ENCODE results near the gene RBM39. TPM values are rescaled to one million over a fixed set of nuclear protein-coding genes. Genes with fewer than 3 reads are reported as not detected.

RBM39 gene
- total and polyA plus RNA-seq, 9 of the 15 experiments (the other 6 are each of a cell fraction or from before 2014, with no cell fraction given) = 143 to 319 (median 228) TPM

DNA sequence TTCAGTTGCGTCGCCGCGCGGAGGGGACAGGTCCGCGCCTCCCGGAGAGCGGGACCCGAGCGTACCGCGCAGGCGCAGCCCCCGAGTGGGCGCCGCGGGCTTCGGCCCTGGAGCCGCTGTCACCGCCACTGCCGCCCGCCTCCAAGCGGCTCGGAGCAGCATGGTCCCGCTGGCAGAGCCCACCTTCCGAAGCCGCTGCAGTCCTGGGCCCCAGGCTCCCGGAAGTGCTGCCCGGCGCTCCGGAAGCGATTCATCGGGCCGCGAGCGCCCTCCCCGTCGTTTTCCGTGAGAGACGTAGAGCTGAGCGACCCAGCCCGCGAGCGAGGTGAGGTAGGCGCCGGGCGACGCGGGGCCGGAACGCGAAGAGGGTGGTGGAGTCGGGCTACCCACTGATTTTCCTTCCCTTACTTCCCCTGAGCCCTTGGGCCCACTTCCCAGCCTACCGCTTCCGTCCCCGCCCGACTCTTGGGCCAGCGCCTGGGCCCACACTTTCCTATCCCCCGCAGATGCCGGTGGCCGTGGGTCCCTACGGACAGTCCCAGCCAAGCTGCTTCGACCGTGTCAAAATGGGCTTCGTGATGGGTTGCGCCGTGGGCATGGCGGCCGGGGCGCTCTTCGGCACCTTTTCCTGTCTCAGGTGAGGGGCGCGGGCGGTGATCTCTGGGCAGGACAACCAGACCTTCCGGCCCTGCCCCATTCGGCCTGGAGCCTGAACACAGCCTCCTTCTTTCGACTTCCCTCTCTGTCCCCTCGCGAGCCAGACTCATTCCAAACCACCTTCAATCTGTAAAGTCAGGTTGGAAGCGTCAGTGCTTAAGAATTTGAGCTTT lies 42.7 kb downstream of the RBM39 start, which contains the start of the genes NFS1 and ROMO1 (continued):
- TF ChIP-seq SMARCB1 (IDR thresholded peaks at IDR 0.05; ENCODE audit: insufficient read length, low read depth) (no peak), TRIM24 (IDR thresholded peaks at IDR 0.05) (no peak), MEIS2 (IDR thresholded peaks at IDR 0.05; ENCODE audit: partially characterized antibody) (peak; percentile 27), HDGF (IDR thresholded peaks at IDR 0.05) (0 out of 2 replicates have a peak, but pooled peaks have one; percentile 35), ZNF143 (CRISPR knock-in tag; IDR thresholded peaks at IDR 0.05) (no peak), NR1H2 (CRISPR knock-in tag; IDR thresholded peaks at IDR 0.05) (no peak)
- TF ChIP-seq, protein P1, sequence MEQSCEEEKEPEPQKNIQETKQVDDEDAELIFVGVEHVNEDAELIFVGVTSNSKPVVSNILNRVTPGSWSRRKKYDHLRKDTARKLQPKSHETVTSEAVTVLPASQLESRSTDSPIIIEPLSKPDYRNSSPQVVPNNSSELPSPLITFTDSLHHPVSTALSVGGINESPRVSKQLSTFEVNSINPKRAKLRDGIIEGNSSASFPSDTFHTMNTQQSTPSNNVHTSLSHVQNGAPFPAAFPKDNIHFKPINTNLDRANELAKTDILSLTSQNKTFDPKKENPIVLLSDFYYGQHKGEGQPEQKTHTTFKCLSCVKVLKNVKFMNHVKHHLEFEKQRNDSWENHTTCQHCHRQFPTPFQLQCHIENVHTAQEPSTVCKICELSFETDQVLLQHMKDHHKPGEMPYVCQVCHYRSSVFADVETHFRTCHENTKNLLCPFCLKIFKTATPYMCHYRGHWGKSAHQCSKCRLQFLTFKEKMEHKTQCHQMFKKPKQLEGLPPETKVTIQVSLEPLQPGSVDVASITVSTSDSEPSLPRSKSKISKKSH (CRISPR knock-in tag; IDR thresholded peaks at IDR 0.05) = no peak
- TF ChIP-seq, protein P2, sequence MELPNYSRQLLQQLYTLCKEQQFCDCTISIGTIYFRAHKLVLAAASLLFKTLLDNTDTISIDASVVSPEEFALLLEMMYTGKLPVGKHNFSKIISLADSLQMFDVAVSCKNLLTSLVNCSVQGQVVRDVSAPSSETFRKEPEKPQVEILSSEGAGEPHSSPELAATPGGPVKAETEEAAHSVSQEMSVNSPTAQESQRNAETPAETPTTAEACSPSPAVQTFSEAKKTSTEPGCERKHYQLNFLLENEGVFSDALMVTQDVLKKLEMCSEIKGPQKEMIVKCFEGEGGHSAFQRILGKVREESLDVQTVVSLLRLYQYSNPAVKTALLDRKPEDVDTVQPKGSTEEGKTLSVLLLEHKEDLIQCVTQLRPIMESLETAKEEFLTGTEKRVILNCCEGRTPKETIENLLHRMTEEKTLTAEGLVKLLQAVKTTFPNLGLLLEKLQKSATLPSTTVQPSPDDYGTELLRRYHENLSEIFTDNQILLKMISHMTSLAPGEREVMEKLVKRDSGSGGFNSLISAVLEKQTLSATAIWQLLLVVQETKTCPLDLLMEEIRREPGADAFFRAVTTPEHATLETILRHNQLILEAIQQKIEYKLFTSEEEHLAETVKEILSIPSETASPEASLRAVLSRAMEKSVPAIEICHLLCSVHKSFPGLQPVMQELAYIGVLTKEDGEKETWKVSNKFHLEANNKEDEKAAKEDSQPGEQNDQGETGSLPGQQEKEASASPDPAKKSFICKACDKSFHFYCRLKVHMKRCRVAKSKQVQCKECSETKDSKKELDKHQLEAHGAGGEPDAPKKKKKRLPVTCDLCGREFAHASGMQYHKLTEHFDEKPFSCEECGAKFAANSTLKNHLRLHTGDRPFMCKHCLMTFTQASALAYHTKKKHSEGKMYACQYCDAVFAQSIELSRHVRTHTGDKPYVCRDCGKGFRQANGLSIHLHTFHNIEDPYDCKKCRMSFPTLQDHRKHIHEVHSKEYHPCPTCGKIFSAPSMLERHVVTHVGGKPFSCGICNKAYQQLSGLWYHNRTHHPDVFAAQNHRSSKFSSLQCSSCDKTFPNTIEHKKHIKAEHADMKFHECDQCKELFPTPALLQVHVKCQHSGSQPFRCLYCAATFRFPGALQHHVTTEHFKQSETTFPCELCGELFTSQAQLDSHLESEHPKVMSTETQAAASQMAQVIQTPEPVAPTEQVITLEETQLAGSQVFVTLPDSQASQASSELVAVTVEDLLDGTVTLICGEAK (IDR thresholded peaks at IDR 0.05) = peak; percentile 99
- TF ChIP-seq, protein P2 (CRISPR knock-in tag; IDR thresholded peaks at IDR 0.05) = no peak
- TF ChIP-seq, protein P3, sequence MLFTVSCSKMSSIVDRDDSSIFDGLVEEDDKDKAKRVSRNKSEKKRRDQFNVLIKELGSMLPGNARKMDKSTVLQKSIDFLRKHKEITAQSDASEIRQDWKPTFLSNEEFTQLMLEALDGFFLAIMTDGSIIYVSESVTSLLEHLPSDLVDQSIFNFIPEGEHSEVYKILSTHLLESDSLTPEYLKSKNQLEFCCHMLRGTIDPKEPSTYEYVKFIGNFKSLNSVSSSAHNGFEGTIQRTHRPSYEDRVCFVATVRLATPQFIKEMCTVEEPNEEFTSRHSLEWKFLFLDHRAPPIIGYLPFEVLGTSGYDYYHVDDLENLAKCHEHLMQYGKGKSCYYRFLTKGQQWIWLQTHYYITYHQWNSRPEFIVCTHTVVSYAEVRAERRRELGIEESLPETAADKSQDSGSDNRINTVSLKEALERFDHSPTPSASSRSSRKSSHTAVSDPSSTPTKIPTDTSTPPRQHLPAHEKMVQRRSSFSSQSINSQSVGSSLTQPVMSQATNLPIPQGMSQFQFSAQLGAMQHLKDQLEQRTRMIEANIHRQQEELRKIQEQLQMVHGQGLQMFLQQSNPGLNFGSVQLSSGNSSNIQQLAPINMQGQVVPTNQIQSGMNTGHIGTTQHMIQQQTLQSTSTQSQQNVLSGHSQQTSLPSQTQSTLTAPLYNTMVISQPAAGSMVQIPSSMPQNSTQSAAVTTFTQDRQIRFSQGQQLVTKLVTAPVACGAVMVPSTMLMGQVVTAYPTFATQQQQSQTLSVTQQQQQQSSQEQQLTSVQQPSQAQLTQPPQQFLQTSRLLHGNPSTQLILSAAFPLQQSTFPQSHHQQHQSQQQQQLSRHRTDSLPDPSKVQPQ (CRISPR knock-in tag; IDR thresholded peaks at IDR 0.05; ENCODE audit: borderline replicate concordance) = no peak
